Neural cell (in vitro differentiated cells): ENCODE results near the gene KCNAB2. TPM values are rescaled to one million over a fixed set of nuclear protein-coding genes. Genes with fewer than 3 reads are reported as not detected.
"Not testable (repeated sequence)": the region's sequence is repeated elsewhere in the genome, so short reads cannot be mapped to it uniquely, and the experiment has no call there.

Experiments
- H2AFZ ChIP-seq: fragments of 200-600, 300-800 bp; sonication (generic), shearing (Covaris generic); 2 replicates; pipeline ENCODE4 v1.6.0; 2014; ENCODE audit warnings: low read depth, mild to moderate bottlenecking, antibody characterized with exemption, low read length, moderate library complexity
- H3F3A ChIP-seq: fragments of 200-600 bp; shearing (Covaris generic); 2 replicates; pipeline ENCODE4 v1.6.1; 2016; ENCODE audit warnings: mild to moderate bottlenecking, moderate library complexity, mixed read lengths, antibody characterized with exemption, low read length; ENCODE audit not compliant: insufficient read depth, poor library complexity, severe bottlenecking
- H3K27ac ChIP-seq: fragments of 200-600, 300-800 bp; sonication (generic), shearing (Covaris generic); 2 replicates; pipeline ENCODE4 v1.5.1; 2014; ENCODE audit warnings: mild to moderate bottlenecking, low read length, moderate library complexity
- H3K27me3 ChIP-seq: fragments of 300-800, 200-600 bp; sonication (generic), shearing (Covaris generic); 2 replicates; pipeline ENCODE4 v1.6.0; 2014; ENCODE audit warnings: mild to moderate bottlenecking, low read depth, low read length, moderate library complexity; ENCODE audit not compliant: insufficient read depth
- H3K36me3 ChIP-seq: fragments of 300-800, 200-600 bp; sonication (generic), shearing (Covaris generic); 2 replicates; pipeline ENCODE4 v1.5.1; 2014; ENCODE audit warnings: mild to moderate bottlenecking, antibody characterized with exemption, low read length, moderate library complexity; ENCODE audit not compliant: insufficient read depth
- H3K4me2 ChIP-seq: fragments of 300-800, 200-600 bp; sonication (generic), shearing (Covaris generic); 2 replicates; pipeline ENCODE4 v1.6.0; 2014; ENCODE audit warnings: mild to moderate bottlenecking, low read length
- H3K4me3 ChIP-seq: fragments of 300-800, 200-600 bp; sonication (generic), shearing (Covaris generic); 2 replicates; pipeline ENCODE4 v1.5.1; 2014; ENCODE audit warnings: mild to moderate bottlenecking, low read length, moderate library complexity
- H3K79me2 ChIP-seq: fragments of 200-600 bp; shearing (Covaris generic); replicated peaks from 2 replicates; pipeline ENCODE4 v1.6.0; 2014; ENCODE audit warnings: mild to moderate bottlenecking, low read length, moderate library complexity; ENCODE audit not compliant: insufficient read depth
- H3K9ac ChIP-seq: fragments of 300-800, 200-600 bp; sonication (generic), shearing (Covaris generic); 2 replicates; pipeline ENCODE4 v1.6.1; 2016; ENCODE audit warnings: mild to moderate bottlenecking, low read length, mixed read lengths
- H3K9me2 ChIP-seq: fragments of 200-600 bp; shearing (Covaris generic); 2 replicates; pipeline ENCODE4 v1.6.1; 2016; ENCODE audit warnings: mild to moderate bottlenecking, low read length, mixed read lengths; ENCODE audit not compliant: insufficient read depth
- H3K9me3 ChIP-seq: fragments of 200-600, 300-800 bp; sonication (generic), shearing (Covaris generic); 2 replicates; pipeline ENCODE4 v1.6.1; 2016; ENCODE audit warnings: mild to moderate bottlenecking, mixed run types, low read length, moderate library complexity, mixed read lengths
- H4K20me1 ChIP-seq: fragments of 200-600 bp; shearing (Covaris generic); 2 replicates; pipeline ENCODE4 v1.6.1; 2016; ENCODE audit warnings: mild to moderate bottlenecking, mixed run types; ENCODE audit not compliant: insufficient read depth
- EP300 ChIP-seq: fragments of 450-650 bp; conservative IDR thresholded peaks from 2 replicates; pipeline ENCODE4 v1.6.1; 2014; ENCODE audit warnings: antibody characterized with exemption, mild to moderate bottlenecking, moderate library complexity; ENCODE audit not compliant: poor library complexity, severe bottlenecking
- EZH2 ChIP-seq: fragments of 200-600, 300-800 bp; shearing (Covaris generic), sonication (generic); IDR thresholded peaks from 2 replicates; pipeline ENCODE4 v1.6.1; 2014; ENCODE audit warnings: antibody characterized with exemption, low read length, borderline replicate concordance, mild to moderate bottlenecking; ENCODE audit not compliant: insufficient read depth, poor library complexity, severe bottlenecking
- MXI1 ChIP-seq: fragments of 450-650 bp; conservative IDR thresholded peaks from 2 replicates; pipeline ENCODE4 v1.6.1; 2014; ENCODE audit warnings: antibody characterized with exemption, mild to moderate bottlenecking; ENCODE audit not compliant: poor library complexity, severe bottlenecking
- POLR2AphosphoS5 ChIP-seq: IDR thresholded peaks from 2 replicates; pipeline ENCODE4 v1.6.1; 2012
- RAD21 ChIP-seq: fragments of 450-650 bp; conservative IDR thresholded peaks from 2 replicates; pipeline ENCODE4 v1.6.1; 2014; ENCODE audit warnings: antibody characterized with exemption, mild to moderate bottlenecking, moderate library complexity
- SMC3 ChIP-seq: fragments of 450-650 bp; conservative IDR thresholded peaks from 2 replicates; pipeline ENCODE4 v1.6.1; 2014; ENCODE audit warnings: antibody characterized with exemption, mild to moderate bottlenecking, moderate library complexity; ENCODE audit not compliant: poor library complexity
- TAF1 ChIP-seq: IDR thresholded peaks from 2 replicates; pipeline ENCODE4 v1.6.1; 2012; ENCODE audit warnings: low read depth
- polyA plus RNA-seq: library from polyadenylated mRNA; depleted of rRNA; stranded (reverse); fragments of >200 nt; gene quantifications from 2 replicates; pipeline ENCODE4 v1.2.3, GENCODE V29; 2014
- TF ChIP-seq, protein P1 (sequence below): IDR thresholded peaks from 2 replicates; pipeline ENCODE4 v1.6.1; 2012; ENCODE audit warnings: borderline replicate concordance
- TF ChIP-seq, protein P2 (sequence below): fragments of 450-650 bp; IDR thresholded peaks from 2 replicates; pipeline ENCODE4 v1.5.1; 2014; ENCODE audit warnings: antibody characterized with exemption, mild to moderate bottlenecking, moderate library complexity; ENCODE audit not compliant: poor library complexity, severe bottlenecking

KCNAB2 gene
- polyA plus RNA-seq, 1 donor from 2014 or later = 11.7 TPM

DNA sequence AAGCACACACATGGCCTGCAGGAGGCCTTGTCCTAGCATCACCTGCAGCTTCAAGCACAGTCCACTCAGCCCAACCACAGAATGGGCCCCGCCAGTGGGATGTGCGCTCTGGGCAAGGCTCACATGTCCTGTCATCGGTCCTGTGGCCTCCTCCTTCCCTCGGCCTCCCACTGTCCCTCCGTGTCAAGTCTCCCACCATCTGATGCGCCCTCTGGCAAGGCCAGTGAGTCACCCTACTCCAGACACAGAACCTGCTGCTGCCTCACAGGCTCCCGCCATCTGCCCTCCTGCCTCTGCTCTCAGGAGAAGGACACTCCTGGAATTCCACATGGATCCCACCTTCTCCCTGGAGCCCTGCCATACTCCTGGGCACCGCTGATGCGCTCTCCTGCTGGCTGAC, 14.2 kb downstream of the KCNAB2 start:
- H3K9me2 ChIP-seq = no peaks in the 10 kb centered on the region
- no peaks in the 10 kb centered on the region for H4K20me1 ChIP-seq
- H3K36me3 ChIP-seq = no peaks in the 10 kb centered on the region
- no peak overlapping the region for H3K4me2 ChIP-seq
- H3K27ac ChIP-seq = no peak overlapping the region
- H3K27me3 ChIP-seq = no peaks in the 10 kb centered on the region
- H2AFZ ChIP-seq = no peak overlapping the region
- no peak overlapping the region for H3K9ac ChIP-seq
- H3F3A ChIP-seq = no peaks in the 10 kb centered on the region
- H3K79me2 ChIP-seq = no peaks in the 10 kb centered on the region
- TF ChIP-seq POLR2AphosphoS5 = no peak
- TF ChIP-seq RAD21 = no peak
- TF ChIP-seq MXI1 = no peak
- TF ChIP-seq TAF1 = no peak
- TF ChIP-seq, protein P1, sequence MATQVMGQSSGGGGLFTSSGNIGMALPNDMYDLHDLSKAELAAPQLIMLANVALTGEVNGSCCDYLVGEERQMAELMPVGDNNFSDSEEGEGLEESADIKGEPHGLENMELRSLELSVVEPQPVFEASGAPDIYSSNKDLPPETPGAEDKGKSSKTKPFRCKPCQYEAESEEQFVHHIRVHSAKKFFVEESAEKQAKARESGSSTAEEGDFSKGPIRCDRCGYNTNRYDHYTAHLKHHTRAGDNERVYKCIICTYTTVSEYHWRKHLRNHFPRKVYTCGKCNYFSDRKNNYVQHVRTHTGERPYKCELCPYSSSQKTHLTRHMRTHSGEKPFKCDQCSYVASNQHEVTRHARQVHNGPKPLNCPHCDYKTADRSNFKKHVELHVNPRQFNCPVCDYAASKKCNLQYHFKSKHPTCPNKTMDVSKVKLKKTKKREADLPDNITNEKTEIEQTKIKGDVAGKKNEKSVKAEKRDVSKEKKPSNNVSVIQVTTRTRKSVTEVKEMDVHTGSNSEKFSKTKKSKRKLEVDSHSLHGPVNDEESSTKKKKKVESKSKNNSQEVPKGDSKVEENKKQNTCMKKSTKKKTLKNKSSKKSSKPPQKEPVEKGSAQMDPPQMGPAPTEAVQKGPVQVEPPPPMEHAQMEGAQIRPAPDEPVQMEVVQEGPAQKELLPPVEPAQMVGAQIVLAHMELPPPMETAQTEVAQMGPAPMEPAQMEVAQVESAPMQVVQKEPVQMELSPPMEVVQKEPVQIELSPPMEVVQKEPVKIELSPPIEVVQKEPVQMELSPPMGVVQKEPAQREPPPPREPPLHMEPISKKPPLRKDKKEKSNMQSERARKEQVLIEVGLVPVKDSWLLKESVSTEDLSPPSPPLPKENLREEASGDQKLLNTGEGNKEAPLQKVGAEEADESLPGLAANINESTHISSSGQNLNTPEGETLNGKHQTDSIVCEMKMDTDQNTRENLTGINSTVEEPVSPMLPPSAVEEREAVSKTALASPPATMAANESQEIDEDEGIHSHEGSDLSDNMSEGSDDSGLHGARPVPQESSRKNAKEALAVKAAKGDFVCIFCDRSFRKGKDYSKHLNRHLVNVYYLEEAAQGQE = no peak
- H3K4me3 ChIP-seq = no peak overlapping the region
- H3K9me3 ChIP-seq = no peaks in the 10 kb centered on the region

DNA sequence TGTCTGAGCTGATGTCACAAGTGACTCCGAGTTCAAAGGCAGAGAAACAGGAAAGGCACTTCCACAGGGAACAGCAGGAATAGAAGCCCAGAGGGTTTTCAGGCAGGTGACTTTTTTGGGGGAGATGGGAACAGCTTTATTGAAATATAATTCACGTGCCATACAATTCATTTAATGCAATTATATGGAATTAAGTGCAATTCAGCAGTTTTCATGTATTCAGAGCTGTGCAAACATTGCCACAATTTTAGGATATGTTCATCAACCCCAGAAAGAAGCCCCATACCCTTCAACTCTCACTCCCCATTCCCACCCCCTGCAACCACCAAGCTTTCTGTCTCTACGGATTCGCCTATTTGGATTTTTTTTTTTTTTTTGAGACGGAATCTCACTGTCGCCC, 17.0 kb downstream of the KCNAB2 start:
- no peak overlapping the region for H3K4me3 ChIP-seq
- no peaks in the 10 kb centered on the region for H3K9me3 ChIP-seq
- H3K36me3 ChIP-seq = no peaks in the 10 kb centered on the region
- no peak overlapping the region for H2AFZ ChIP-seq
- no peaks in the 10 kb centered on the region for H3K27me3 ChIP-seq
- H3K9me2 ChIP-seq = no peaks in the 10 kb centered on the region
- H3K9ac ChIP-seq = no peak overlapping the region
- no peaks in the 10 kb centered on the region for H3F3A ChIP-seq
- H3K4me2 ChIP-seq = no peak overlapping the region
- H3K79me2 ChIP-seq = no peaks in the 10 kb centered on the region
- H4K20me1 ChIP-seq = no peaks in the 10 kb centered on the region
- TF ChIP-seq SMC3 (no peak), EZH2 (no peak), TAF1 (no peak), MXI1 (no peak), EP300 (no peak), POLR2AphosphoS5 (no peak)
- TF ChIP-seq, protein P2, sequence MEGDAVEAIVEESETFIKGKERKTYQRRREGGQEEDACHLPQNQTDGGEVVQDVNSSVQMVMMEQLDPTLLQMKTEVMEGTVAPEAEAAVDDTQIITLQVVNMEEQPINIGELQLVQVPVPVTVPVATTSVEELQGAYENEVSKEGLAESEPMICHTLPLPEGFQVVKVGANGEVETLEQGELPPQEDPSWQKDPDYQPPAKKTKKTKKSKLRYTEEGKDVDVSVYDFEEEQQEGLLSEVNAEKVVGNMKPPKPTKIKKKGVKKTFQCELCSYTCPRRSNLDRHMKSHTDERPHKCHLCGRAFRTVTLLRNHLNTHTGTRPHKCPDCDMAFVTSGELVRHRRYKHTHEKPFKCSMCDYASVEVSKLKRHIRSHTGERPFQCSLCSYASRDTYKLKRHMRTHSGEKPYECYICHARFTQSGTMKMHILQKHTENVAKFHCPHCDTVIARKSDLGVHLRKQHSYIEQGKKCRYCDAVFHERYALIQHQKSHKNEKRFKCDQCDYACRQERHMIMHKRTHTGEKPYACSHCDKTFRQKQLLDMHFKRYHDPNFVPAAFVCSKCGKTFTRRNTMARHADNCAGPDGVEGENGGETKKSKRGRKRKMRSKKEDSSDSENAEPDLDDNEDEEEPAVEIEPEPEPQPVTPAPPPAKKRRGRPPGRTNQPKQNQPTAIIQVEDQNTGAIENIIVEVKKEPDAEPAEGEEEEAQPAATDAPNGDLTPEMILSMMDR = no peak
- H3K27ac ChIP-seq = no peak overlapping the region

DNA sequence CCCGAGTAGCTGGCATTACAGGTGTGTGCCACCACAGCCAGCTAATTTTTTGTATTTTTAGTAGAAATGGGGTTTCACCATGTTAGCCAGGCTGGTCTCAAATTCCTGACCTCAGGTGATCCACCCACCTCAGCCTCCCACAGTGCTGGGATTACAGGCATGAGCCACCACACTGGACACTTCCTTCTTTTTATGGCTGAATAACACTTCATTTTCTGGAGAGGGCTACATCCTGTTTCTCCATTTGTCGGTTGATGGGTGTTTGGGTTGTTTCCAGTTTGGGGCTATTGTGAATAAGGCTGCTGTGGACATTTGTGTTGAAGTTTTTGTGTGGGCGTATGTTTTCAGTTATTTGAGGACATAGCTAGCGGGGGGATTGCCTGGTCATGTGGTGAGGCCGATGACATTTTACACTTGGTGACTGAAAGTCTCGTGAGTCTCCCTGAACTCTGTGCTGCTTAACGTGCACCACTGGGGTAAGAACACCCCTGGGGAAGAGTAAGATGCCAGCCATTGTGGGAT, 17.9 kb downstream of the KCNAB2 start:
- H3K36me3 ChIP-seq, H3K4me3 ChIP-seq, H3K9me3 ChIP-seq, H3K27me3 ChIP-seq, H3K4me2 ChIP-seq, H3K79me2 ChIP-seq, H3F3A ChIP-seq, H2AFZ ChIP-seq, H3K9ac ChIP-seq, H3K27ac ChIP-seq, H3K9me2 ChIP-seq, H4K20me1 ChIP-seq: not testable (repeated sequence)
